SK-N-DZ (cell line): ENCODE data around the gene ZNF513. TPM values are rescaled to one million over a fixed set of nuclear protein-coding genes. Genes with fewer than 3 reads are reported as not detected.
A peak's percentile ranks its signal among the peaks of the same experiment; 100 is the strongest.
"Not testable (repeated sequence)": the region's sequence is repeated elsewhere in the genome, so short reads cannot be mapped to it uniquely, and the experiment has no call there.

Experiments used
- DNase-seq: peaks from one replicate; pipeline ENCODE4 v3.0.0-alpha.2; 2015; ENCODE audit warnings: low spot score
- polyA plus RNA-seq, 2 experiments: library from polyadenylated mRNA; depleted of rRNA; stranded (reverse); fragments of >200 nt; gene quantifications; 2 replicates each; pipeline ENCODE4 v1.2.3, GENCODE V29; 2014

Gene ZNF513, protein sequence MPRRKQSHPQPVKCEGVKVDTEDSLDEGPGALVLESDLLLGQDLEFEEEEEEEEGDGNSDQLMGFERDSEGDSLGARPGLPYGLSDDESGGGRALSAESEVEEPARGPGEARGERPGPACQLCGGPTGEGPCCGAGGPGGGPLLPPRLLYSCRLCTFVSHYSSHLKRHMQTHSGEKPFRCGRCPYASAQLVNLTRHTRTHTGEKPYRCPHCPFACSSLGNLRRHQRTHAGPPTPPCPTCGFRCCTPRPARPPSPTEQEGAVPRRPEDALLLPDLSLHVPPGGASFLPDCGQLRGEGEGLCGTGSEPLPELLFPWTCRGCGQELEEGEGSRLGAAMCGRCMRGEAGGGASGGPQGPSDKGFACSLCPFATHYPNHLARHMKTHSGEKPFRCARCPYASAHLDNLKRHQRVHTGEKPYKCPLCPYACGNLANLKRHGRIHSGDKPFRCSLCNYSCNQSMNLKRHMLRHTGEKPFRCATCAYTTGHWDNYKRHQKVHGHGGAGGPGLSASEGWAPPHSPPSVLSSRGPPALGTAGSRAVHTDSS
- polyA plus RNA-seq (2014; cell fraction: cytosol; rRNA removed) = 2.5 and 10.9 TPM in 2 replicates
- polyA plus RNA-seq (2014; cell fraction: nucleus; rRNA removed) = 11.3 and 12.7 TPM in 2 replicates

DNA sequence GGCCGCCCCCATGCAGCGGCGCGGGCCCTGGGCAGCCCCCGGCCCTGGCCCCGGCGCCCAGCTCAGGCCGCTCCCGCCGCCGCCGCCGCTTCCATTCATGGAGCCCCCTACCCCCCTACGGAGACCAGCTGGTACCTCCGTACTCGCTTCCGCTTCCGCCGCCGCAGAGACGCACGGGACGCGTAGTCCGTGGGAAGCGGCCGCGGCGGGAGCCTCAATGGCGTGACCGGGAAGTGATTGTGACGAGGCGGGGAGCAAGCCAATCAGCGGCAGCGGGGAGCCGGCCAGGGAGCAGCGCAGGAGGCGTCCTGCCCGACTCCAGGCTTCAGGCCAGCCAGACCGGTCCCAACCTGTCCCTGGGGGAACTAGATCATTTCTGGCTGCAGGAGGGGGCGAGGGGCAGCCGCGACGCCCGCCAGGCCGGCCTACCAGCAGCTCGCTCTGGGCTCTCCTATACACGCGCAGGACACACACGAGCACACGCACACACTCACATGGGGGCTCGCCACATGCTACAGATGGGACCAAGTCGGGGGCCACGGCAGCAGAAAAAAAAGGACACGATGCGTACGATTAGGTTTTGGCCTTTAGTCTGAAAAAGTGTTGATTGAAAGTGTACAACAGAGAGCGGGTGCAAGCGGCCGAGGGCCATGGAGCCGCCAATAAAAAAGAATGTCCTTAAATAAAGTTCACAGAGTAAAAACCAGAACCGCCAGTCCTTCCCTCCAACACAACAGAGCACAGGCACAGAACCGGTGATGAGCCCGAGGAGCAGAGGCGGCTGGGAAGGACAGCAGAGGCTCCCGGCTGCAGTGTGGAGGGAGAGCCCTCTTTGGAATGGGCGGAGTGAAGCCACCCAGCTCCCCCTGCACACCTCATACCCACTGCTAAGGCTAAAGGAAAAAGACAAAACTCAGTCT, at the start of gene ZNF513:
Gene ZNF513, minus strand, starts transcription at position 109 of the 920 bp plus-strand sequence. CDS start 208 bp downstream, outside the sequence.
- peak; percentile 93 for DNase-seq

DNA sequence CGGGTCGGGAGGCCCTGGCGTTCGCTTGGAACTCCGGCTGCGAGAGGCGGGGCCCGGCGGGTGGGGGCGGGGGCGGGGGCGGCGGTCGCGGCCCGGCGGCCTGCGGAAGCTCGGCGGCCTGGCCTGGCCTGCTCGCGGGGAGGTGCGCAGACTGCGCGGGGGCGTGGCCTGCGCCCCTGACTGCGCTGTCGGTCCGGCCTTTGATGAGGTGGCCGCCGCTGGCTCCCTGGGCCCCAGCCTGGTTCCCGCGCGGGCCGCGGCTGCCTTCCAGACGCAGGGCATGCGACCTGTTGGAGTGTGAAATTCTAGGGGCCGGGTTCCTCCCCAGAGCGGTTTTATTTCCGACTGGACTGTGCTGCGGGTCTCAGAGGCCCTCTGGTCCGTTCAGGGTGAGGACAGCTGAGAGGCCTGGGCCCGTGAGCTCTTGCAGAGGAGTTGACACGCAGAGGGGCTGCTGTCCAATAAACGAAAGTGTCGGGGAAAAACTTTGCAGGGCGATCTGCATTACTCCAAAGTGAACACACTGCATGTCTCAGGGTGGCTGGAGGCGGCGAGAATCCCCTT, 48.5 kb upstream of the ZNF513 start:
- peak; percentile 71 for DNase-seq

DNA sequence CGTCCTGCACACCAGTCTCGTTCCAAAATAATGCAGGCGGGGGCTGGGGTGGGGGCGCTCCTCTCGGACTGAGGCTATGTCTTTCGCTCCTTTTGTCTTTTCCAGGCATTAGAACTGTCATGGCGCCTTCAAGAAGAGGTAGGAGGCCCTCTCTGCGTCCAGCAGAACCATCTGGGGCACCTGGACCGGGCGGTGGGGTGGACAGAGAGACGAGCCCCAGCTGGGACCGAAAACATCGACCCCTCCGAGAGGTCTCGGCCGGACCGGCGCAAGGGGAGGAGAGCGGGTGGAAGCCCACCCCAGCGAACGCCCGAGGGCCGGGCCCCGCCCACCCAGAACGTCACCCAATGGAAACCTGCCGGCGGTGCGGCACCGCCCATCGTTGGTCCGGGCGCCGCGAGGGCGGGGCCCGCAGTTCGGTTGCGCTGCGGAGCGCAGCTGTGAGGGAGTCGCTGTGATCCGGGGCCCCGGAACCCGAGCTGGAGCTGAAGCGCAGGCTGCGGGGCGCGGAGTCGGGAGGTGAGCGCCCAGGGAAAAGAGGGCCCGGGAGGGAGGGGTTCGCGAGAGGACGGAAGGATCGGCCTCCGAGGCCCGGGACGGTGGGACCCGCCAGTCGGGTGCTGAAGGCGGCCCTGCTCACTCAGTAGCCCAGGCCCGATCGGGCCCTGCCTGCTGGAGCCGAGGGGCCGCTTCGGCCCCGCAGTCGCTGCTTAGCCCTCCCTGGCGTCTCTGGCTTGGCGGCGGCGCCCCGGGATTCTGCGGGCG, 47.9 kb upstream of the ZNF513 start, which contains the start of gene NRBP1:
Gene NRBP1, plus strand, starts transcription at position 419 of the 765 bp plus-strand sequence. CDS start 4,643 bp downstream, outside the sequence.
- DNase-seq = peak; percentile 87

DNA sequence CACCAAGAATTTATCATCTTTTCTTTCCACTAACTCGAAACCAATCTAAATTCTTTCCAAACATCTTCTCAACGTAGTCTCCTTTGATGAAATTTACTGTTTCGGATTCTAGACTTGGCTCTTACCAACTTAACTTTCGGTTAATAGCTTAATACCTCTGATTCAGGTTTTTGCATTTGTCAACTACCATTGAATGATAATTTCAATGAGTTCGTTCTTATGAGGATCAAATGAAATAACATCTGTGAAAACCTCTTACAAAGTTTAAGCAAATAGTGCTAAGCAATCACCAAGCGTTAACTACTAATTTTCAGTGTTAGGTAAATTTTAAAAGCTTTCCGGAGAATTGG, 47.3 kb upstream of the ZNF513 start:
- peak; percentile 6 for DNase-seq

DNA sequence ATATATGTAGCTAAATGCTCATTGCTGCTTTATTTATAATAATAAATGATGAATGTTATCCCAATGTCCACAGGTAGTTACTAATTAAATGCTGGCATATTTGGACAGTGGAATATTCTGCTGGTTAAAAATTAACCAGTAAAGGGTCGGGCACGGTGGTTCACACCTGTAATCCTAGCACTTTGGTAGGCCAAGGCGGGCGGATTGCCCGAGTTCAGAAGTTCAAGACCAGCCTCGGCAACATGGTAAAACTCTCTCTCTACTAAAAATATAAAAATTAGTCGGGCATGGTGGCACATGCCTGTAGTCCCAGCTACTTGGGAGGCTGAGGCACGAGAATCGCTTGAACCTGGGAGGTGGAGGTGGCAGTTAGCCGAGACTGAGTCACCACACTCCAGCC, 44.5 kb upstream of the ZNF513 start:
- DNase-seq = not testable (repeated sequence)

DNA sequence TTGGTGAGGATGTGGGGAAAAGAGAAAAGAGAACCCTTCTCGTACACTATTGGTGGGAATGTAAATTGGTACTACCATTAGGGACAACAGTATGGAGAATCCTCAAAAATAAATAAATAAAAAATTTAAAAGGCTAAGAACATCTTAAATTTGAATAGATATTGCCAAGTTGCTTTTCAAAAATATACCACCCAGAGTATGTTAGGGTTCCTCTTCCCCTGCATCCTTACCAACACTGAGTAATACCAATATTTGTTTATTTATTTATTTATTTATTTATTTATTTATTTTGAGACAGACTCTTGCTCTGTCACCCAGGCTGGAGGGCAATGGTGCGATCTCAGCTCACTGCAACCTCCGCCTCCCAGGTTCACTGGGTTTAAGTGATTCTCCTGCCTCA, 42.4 kb upstream of the ZNF513 start:
- no peak for DNase-seq

DNA sequence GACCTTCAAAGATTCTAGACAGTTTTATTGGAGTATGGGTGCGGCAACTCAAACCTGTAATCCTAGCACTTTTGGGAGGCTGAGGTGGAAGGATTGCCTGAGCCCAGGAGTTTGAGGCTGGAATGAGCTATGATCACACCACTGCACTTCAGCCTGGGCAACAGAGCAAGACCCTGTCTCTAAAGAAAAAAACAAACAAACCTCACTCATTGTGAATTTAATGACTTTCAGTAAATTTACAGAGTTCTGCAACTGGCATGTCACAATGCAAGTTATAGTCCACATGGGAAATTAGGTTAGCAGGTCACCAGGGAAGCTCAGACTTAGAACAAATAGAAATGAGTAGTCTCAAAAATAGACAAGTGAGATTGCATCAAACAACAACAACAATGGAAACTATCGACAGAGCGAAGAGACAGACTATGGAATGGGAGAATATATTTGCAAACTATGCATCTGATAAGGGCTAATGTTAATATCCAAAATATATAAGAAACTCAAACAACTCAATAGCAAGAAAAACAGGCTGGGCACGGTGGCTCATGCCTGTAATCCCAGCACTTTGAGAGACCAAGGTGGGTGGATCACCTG, 41.2 kb upstream of the ZNF513 start:
- DNase-seq = no peak

DNA sequence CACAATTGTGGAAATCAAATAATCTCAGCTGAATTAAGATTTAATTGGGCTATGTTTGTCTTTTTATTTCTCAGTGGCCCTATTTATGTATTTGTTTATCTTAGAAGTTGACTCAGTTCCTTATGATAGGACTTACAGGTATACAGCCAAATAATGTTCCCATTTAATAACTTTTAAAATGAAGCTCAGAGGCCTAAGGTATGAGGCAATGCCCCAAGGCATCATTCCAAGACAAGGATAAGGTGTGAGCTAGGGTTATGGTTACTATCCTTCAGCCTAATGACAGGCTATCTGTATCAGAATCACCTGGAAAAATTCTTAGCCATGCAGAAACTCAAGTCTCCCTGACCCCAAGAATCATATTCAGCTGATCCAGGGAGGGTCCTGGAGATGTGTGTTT, 40.5 kb upstream of the ZNF513 start:
- no peak for DNase-seq

DNA sequence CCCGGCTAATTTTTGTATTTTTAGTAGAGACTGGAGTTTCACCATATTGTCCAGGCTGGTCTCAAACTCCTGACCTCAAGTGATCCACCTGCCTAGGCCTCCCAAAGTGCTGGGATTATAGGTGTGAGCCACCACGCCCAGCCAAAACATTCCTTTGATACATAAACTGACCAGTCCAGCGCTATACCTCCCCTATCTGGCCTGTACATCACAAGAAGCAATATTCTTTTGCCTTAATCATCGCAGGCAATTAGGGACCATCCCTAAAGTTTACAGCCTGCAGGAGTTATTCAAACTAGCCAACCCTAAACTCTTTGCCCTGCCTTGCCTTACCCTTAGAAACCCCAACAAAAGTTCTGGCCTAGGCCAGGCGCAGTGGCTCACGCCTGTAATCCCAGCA, 35.6 kb upstream of the ZNF513 start:
- no peak for DNase-seq

DNA sequence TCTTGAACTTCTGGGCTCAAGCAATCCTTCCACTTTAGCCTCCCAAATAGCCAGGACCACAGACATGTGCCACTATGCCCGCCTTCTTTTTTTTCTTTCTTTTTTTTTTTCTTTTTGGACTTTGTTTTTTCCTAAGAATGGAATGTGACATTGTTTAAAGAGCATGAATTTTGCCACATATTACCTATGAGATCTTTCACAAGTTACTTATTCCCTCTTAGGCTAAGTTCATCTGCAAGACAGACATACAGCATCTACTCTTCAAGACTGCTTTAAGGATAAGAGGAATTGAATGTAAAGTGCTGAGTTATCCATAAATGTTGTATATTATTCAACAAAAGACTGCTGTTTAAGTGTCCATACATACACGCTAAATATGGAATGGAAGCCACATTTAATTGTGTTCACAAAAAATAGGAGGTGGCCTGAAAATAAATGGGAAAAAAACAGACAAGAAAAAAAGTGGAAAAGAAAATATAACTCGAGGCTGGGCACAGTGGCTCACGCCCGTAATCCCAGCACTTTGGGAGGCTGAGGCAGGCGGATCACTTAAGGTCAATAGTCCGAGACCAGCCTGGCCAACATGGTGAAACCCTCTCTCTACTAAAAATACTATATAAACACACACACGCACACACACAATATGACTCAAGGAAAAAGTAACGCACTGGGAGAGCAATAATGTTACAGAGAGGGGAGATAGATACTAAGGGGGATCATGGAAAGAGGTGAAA, 32.1 kb upstream of the ZNF513 start:
- DNase-seq = no peak

DNA sequence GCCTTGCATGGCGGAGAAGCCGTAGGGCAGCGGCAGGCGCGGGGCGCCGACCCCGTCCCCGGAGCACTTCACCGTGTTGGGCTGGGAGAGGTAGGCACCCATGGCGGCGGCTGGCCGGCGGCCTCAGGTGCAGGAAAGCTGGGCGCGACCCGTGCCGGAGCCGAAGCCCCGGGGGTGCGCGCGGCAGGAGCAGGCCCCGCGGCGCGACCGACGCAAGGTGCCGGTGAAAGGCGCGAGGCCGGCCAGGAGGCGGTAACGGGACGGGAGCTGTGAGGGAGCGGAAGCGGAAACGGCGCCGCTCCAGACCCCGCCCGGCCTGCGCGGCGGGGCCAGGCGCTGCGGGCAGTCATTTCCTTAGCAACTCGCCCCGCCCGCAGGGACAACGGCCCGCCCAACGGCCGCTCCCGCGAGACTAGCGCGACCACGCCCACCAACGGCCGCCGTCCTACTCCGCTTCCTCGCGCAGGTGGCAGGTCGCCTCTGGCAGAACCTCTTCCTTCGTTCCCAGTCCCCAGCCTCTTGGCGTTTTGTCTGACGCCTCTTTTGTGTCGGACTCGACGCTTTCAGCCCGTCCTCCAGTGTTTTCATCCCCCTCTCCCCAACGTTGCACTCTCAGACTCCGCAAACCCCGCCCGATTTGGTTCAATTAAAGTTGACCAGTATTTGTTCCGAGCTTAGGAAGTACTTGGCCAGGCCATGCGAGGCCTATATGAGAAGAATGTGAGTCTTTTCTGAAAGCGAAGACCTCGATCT, 29.0 kb upstream of the ZNF513 start, which contains the start of gene PPM1G:
Gene PPM1G, minus strand, starts transcription at position 271 of the 753 bp plus-strand sequence. Its CDS starts 169 bp downstream, at position 102.
- DNase-seq = peak; percentile 91

DNA sequence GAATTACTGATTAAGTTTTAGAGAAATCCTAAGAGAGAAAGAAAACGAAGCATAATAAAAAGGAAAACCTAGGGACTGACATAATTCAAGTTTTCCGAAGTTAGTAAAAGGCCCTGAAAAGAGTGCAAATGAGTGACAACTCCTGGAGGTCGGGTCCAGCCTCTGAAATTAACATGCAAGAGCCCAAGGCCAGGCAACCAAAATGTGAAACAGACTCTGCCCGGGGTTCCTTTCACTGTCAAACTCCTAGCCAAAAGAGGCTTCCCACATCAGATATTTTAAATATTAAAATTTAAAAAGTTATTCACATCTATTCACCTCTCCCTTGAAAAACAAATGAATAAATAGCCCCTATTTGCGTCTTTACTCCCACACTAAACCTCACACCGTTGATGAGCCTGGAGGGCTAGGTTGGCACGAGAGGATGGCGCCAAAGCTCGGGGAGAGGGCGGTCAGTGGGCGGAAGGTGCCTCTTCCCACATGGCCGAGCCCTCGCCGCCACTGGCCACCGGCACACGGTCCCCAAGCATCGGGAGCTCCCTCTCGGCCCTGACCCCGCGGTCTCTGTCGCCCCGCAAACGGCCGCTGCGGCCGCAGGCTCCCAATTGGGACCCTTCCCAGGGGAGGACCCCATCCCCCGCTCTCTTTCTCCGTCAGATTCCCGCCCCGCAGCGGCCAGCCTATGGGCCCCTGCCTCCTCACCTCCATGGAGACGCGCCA, 28.2 kb upstream of the ZNF513 start:
- peak; percentile 1 for DNase-seq

DNA sequence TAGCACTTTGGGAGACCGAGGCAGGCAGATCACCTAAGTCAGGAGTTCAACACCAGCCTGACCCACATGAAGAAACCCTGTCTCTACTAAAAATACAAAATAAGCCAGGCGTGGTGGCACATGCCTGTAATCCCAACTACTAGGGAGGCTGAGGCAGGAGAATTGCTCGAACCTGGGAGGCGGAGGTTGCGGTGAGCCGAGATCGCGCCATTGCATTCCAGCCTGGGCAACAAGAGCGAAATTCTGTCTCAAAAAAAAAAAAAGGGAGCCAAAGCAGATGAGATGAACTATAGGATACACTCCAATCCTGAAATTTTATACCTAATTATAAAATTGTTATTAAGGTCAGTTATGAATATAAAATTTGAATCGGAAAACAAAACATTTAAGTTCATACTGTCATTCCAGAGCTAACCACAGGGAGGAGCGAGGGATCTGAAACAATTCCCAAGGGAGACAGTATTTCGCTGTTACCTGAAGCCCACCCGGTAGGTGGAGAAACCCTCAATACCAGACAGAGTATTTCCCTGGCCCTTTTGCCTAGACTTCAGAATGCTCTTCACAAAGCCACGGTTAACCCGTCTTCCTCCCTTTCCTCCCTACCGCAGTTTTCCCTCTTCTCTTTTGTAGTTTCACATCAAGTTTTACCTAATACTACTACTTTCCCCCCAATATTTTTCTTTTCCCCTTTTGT, 27.4 kb upstream of the ZNF513 start:
- DNase-seq = peak; percentile 74

DNA sequence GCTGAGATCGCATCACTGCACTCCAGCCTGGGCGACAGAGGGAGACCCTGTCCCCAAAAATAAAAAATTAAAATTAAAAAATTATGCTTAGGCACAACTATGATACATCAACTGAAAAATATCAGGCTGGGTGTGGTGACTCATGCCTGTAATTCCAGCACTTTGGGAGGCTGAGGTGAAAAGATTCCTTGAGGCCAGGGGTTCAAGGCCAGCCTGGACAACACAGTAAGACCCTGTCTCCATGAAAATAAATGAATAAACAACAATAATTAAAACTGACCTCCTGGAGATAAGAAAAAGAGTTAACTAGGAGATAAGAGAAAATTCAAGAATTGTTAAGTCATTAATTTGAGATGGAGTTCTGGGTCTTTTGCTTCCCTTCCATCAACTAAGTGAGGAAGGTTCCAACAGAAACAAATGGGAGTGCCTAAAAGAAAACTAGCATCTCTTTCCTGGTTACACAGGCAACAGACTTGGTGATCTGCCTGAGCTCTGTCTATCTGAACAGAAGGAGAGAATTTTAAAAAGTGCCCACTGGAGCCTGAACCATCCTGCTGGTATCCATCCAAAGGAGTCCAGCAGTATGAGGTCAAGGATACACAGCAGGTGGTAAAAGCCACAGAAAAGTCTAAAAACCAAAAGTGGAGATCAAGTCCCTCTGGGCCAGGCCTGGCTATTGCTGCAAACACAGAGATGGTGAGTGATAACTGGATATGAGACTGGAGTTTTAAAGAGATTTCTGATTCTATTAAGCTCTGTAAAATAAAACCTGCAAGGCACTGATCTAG, 20.0 kb upstream of the ZNF513 start:
- DNase-seq = no peak

DNA sequence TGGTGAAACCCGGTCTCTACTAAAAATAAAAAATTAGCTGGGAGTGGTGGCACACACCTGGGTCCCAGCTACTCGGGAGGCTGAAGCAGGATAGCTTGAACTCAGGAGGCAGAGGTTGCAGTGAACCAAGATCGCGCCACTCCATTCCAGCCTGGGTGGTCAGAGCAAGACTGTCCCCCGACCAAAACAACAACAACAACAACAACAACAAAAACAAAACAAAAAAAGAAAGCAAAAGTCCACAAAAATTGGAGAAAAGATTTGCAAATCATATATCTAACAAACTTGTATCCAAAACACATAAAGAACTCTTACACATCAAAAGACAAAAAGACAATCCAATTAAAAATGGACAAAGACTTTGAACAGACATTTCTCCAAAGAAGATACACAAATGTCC, 18.4 kb upstream of the ZNF513 start:
- no peak for DNase-seq

DNA sequence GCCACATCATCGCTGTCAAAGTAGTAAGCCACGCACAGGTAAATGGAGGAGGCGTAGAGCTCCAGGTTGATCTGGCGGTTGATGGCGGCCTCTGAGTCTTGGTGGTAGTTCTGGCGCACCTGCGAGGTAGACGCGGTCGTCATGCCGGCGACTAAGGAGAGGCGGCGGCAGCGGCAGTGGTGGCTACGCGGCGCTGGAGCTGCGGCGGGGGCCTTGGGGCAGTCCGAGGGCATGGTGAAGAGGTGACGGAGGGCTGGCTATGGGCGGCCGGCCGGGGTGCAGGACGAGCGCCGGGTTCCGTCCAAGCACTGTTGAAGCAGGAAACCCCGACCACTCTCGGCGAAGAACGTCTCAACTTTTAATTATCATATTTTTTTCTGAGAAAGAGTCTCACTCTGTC, 12.7 kb upstream of the ZNF513 start:
- DNase-seq = no peak
